ENCODE measurements around the gene FAM83G.

GRCh38 chr17:19022128-19022527 lies 17.6 kb upstream of the FAM83G start:
- TF ChIP-seq, protein P1, sequence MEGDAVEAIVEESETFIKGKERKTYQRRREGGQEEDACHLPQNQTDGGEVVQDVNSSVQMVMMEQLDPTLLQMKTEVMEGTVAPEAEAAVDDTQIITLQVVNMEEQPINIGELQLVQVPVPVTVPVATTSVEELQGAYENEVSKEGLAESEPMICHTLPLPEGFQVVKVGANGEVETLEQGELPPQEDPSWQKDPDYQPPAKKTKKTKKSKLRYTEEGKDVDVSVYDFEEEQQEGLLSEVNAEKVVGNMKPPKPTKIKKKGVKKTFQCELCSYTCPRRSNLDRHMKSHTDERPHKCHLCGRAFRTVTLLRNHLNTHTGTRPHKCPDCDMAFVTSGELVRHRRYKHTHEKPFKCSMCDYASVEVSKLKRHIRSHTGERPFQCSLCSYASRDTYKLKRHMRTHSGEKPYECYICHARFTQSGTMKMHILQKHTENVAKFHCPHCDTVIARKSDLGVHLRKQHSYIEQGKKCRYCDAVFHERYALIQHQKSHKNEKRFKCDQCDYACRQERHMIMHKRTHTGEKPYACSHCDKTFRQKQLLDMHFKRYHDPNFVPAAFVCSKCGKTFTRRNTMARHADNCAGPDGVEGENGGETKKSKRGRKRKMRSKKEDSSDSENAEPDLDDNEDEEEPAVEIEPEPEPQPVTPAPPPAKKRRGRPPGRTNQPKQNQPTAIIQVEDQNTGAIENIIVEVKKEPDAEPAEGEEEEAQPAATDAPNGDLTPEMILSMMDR (IDR thresholded peaks at IDR 0.05): no peak
- TF ChIP-seq POLR2A (IDR thresholded peaks at IDR 0.05): no peak
- no peak for TF ChIP-seq POLR2AphosphoS5 (IDR thresholded peaks at IDR 0.05)
